NOMO-1 (cell line): ENCODE results near the gene FLNC.

Experiments
- DNase-seq, 2 experiments: peaks; one replicate each; lab custom pipeline; 2025; ENCODE audit not compliant: unreplicated experiment in 2 of 2; lab: John Stamatoyannopoulos, UW

Gene FLNC, protein sequence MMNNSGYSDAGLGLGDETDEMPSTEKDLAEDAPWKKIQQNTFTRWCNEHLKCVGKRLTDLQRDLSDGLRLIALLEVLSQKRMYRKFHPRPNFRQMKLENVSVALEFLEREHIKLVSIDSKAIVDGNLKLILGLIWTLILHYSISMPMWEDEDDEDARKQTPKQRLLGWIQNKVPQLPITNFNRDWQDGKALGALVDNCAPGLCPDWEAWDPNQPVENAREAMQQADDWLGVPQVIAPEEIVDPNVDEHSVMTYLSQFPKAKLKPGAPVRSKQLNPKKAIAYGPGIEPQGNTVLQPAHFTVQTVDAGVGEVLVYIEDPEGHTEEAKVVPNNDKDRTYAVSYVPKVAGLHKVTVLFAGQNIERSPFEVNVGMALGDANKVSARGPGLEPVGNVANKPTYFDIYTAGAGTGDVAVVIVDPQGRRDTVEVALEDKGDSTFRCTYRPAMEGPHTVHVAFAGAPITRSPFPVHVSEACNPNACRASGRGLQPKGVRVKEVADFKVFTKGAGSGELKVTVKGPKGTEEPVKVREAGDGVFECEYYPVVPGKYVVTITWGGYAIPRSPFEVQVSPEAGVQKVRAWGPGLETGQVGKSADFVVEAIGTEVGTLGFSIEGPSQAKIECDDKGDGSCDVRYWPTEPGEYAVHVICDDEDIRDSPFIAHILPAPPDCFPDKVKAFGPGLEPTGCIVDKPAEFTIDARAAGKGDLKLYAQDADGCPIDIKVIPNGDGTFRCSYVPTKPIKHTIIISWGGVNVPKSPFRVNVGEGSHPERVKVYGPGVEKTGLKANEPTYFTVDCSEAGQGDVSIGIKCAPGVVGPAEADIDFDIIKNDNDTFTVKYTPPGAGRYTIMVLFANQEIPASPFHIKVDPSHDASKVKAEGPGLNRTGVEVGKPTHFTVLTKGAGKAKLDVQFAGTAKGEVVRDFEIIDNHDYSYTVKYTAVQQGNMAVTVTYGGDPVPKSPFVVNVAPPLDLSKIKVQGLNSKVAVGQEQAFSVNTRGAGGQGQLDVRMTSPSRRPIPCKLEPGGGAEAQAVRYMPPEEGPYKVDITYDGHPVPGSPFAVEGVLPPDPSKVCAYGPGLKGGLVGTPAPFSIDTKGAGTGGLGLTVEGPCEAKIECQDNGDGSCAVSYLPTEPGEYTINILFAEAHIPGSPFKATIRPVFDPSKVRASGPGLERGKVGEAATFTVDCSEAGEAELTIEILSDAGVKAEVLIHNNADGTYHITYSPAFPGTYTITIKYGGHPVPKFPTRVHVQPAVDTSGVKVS (N-terminal part only)

DNA sequence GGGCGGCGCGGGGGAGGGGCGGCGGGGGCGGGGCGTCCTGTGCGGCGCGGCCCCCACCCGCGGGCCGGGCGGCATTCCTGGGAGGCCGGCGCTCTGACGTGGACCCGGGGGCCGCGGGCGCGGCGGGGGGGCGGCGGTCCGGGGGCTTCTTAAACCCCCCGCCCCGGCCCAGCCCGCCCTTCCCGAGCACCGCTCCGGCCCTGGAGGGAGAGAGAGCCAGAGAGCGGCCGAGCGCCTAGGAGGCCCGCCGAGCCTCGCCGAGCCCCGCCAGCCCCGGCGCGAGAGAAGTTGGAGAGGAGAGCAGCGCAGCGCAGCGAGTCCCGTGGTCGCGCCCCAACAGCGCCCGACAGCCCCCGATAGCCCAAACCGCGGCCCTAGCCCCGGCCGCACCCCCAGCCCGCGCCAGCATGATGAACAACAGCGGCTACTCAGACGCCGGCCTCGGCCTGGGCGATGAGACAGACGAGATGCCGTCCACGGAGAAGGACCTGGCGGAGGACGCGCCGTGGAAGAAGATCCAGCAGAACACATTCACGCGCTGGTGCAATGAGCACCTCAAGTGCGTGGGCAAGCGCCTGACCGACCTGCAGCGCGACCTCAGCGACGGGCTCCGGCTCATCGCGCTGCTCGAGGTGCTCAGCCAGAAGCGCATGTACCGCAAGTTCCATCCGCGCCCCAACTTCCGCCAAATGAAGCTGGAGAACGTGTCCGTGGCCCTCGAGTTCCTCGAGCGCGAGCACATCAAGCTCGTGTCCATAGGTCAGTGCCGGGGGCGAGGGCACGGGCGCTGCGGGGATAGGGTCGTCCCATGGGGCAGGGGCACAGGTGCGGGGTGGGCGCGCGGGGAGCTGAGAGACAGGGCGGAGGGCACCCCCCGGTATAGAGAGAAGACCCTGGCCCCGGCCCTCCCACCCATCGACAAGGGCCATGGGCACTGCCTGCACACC lies at the start of gene FLNC:
Gene FLNC (plus strand): TSS at position 176 of the 947 bp plus-strand sequence. CDS start 232 bp downstream, at position 408.
- DNase-seq, result peak; percentile 0 to 2

DNA sequence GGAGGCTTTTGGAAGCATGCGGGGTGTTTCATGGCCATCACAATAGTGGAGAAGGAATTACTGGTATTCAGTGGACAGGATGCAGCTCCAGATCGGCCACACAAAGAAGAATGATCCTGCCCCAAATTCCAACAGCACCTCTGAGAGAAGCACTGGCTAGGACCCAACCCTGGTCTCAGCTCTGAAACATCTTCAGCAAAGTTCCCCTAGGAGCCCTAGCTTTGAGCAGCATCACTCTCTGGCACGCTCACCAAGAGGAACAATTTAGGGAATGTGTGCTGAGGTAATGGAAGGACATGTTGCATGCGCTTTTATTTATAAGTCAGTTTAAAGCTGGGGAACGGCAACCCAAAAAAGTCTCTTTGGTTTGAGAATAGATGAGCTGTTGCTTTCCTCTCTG lies 49.1 kb upstream of the FLNC start:
- no peak for DNase-seq

DNA sequence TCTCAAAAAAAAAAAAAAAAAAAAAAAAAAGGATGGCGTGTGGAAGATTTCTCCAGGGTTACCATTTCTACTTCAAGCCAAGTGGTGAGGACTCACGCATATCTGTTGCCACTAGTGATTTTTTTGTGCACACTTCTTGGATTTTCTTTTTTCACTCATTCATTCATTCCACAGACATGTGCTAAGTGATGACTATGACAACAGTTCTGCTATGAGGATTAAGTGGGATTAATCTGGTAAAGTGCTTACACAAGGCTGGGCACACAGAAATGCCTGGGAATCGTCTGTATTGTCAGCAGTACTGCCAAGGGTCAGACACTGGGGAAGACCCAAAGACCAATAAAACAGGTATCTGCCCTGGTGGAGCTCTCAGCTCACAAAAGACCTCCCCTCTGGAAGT lies 48.4 kb upstream of the FLNC start:
- DNase-seq, result no peak

DNA sequence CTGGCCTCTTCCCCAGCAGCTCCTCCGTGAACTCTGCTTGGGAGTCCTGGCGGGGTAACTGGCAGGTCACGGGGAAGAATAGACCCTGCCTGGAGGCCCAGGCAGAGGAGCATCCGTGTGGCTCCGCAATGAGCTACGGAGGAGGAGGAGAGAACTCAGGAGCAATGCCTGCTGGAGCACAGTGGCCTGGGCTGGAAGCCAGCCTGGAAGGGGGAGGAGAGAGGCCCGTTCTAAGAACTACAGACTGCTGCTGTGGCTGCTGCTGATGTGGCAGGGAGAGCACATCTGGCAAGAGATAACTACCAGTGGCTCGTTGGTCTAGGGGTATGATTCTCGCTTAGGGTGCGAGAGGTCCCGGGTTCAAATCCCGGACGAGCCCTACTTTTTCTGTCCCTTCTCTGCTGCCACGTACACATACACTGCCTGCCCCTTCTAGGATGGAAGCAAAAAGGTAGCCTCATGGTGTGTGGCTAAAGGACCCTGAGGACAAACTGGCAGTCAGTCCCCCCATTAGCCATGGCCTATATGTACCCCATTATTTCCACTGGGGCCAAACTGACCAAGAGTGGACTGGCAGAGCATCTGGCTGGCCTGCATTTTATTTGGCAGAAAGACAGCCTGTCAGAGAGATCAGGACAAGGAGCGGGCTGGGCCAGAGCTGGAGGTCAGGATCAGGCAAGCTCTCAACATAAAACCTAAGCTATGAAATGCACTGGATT lies 46.9 kb upstream of the FLNC start:
- no peak for DNase-seq

DNA sequence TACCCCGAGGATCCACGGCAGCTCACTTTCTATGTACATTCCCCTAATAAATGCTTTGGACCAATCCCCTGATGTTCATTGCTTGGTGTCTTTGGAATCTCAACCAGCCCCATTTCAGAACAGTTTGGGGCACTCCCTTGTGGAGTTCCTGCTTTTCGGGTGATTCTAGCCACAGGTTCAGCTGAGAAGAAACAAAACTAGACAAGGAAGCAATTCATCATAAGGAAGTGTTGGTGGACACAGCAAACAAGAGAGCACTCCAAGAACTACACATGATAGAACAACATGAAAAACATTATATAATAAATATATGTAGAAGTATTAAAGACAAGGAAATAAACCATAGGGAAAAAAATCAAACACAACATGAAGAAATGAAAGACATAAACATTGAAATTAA lies 44.5 kb upstream of the FLNC start:
- DNase-seq, result no peak

DNA sequence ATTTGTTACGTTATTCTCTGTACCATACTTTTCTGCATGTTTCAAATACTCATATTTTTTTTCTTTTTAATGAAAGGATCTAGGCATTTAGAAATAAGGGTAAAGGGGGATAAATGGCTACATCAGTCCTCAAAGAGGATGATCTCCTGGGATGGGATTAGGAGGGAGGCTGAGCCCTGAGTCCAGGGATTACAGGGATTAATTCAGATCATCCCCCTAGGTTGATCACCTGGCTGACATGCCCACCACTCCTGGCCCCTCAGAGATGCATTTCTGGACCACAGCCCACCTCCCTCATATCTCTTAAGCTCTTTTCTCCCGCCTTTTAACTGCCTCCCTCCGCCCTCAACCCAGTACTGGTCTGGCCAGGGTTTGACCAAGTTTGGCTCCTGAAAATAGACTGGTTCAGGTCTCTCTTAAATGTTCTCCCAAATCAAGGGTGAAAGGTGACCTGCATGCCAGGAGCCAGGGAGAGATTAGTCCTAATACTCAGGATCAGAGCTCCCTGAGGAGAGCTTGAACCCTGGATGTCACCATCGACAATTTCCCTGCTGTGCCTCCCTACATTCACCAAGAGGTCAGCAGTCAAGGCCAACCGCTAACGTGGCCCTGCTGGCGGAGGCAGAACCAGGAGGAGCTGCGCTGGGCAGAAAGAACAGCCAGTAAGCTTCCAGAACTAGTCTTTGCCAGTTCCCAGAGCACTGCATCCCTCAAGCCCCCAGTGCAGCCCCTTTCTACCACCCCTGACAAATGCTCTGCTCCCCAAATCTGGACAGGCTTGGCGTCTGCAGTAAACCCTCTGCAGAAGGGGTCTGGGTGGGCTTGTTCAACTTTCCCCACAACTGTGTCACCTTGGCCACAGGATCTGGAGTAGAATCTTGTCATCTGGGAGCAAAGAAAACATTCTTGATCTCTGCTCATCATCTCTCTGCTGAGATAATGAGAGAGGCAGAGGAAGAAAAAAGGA lies 41.5 kb upstream of the FLNC start:
- DNase-seq, result no peak

DNA sequence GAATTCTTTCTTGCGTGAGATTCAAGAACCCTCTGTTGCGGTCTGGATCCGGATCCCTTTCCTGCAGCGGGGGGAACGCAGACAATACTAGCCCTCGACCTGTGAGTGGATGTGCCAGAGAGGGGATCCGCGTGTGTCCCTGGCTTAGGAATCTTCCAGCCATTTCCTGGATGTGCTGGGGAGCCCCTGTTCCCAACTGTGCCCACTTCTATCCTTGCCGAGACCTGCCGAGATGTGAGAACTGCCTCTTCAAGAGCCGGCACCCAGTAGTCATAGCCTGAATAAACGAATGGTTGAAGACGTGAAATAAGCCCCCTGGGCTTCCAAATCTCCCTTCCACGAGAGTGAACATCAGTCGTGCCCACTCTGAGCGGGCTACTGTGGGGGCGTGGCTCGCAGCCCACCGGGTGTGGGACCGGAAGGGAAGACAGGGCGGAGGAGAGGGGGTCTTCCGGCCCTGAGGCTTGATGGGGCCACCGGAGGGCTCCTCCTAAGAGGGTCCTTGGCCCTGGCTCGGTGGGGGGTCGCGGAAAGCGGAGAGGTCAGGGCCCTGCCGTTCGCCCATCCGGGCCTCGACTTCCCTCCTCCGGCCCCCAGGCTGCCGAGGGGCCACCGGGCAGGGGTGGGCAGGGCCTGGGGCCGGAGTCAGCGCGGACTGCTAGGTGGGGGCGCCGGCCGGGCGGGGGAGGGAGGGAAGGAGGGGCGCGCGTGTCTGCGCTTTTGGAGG lies 39.7 kb upstream of the FLNC start:
- DNase-seq, result no peak

DNA sequence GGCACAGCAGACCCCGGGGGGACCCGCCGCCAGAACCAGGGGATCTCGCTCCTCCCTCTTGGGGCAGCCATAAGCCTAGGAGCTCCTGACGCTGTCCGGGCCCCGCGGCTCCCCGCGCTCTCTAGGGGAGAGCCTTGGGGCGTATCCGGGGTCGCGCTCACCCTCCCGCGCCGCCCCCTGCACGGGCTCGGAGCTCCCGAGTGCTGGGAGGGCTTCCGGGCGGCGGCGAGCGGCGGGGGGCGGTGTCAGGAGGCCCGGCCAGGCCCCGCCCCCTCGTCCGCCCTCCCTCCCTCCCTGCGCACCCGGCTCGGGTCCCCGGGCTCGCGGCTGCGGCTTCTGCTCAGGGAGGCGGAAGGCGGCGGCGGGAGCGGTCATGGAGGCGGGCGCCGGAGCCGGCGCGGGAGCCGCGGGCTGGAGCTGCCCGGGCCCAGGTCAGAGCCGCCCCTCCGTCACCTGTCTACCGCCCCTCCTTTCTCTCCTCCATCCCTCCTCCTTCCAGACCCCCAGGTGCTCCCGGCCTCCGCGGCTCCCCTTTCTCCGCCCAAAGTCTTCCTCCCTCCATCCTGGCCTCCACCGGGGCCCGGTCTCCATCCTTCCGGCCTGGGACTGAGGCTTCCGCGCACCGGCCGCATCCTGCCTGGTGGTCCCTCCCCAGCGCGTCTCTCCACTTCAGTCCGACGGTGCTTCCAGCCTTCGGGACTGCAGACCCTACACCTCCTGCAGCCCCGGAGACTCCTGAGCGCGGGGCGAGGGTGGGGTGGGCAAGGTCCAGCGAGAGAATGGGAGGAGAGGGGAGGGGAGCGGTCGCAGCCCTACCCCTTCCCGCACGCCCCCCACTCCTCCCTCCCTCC lies 38.9 kb upstream of the FLNC start, which contains the start of gene CCDC136:
Gene CCDC136 (plus strand): TSS at position 848 of the 851 bp plus-strand sequence. CDS start 444 bp downstream, outside the sequence.
- peak; percentile 12 to 18 for DNase-seq

DNA sequence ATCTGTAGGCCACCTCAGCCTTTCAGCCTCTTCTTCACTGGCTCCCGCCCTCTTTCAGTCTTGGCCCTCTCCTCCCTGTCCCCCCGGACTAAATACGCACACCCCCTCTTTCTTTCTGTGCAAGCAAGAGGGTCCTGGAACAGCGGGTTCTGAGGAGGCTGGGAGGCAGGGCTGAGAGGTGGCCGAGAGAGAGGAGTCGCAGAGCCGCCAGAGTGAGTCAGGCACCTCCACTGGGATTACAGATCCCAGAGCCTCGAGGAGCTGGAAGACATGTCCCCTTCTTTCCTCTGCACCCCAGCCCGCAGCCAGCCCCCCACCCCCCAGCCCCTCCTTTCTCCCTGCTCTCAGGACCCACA lies 38.3 kb upstream of the FLNC start:
- no peak for DNase-seq

DNA sequence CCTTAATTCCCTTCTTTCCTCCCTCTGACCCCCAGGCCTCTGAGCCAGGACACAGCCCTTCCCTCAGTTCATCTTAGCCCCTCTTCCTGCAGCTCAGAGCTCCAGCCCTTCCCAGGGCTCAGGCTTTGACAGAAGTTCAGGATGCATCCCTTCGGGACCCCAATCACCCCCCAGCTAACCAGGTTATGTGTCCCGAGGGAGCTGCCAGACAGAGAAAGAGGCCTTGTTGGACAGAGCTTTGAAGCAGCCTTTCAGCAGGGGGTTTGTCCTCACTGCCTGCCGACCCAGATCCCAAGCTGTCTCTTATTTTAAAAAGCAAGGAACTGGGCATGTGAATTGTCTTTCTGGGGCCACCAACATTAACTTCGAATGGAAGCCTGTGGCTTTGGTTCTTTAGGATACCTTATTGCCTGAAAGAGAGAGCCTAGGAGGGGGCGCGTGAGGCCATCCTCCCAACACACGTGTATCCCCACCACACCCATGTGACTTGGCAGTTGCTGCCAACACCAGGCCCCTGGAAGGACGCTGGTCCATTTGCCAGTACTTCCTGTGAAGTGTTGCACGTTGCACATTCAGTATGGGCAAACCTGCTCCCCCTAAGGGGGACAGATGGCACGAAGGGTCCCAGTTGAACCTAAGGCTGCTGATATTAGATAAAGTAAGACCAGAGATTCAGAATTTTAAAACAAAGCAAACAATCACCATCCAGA lies 37.6 kb upstream of the FLNC start:
- DNase-seq, result no peak

DNA sequence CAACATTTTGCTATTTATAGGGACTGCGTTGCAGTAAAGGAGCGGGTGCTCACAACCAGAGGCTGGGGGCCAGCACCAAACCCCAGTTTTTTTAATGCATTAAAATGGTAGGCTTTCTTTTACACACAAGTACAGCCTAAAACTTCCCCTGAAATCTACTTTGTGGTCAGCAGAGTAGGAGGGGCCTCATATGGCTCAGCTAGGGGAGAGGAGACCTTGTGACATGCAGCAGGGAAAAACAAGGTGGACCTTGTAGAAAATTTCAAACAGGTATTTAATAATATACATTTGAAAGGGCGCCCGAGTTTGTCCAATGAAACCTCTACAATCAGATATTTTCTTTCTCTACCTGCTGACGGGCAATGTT lies 37.0 kb upstream of the FLNC start:
- DNase-seq, result no peak

DNA sequence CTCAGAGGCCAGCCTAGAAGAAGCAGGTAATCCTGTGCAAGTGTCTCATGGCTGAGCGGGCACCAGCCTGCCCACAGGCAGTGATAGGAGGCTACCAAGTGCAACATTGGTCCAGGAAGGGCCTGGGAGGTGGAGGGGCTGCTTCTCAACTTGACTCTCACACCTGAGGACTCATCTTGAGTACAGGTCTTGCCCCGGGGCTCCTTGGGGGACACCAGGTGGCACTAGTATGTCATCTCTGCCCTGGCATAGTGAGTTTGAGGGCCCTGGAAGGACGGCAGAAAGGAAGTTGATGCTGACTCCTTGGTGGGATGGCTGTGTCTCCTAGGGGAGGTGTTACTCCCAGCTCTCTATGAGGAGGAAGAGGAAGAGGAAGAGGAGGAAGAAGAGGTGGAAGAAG lies 36.2 kb upstream of the FLNC start:
- no peak for DNase-seq

DNA sequence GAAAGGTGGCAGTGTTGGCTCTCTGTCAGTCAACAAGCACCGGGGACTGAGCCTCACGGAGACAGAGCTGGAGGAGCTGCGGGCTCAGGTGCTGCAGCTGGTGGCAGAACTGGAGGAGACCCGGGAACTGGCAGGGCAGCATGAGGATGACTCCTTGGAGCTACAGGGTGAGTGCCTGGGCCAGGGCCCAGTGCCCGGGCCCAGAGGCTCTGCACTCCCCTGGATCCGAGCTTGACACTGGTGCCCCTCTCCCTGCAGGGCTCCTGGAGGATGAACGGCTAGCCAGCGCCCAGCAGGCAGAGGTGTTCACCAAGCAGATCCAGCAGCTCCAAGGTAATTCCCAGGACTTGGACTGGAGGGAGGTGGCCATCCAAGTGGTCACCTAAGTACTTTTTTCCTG lies 35.8 kb upstream of the FLNC start:
- DNase-seq, result no peak

DNA sequence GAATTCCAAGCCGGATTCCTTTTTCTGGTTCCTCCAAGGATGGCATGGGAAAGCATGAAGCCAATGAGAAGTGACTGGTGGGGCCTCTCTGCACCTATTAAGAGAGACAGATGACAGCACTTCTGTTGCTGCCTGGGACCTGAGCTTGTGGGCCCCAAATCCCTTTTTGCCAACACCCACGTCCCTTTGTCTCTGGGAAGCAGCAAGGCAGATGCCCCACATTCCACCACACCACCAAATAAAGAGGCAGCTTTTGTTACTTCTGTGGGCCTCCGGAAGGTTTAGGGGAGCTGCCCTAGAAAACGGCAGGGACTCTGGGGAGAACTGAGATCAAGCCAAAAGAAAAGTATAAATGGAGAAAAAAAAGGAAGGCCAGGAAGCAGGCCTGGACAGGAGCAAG lies 35.1 kb upstream of the FLNC start:
- DNase-seq, result no peak

DNA sequence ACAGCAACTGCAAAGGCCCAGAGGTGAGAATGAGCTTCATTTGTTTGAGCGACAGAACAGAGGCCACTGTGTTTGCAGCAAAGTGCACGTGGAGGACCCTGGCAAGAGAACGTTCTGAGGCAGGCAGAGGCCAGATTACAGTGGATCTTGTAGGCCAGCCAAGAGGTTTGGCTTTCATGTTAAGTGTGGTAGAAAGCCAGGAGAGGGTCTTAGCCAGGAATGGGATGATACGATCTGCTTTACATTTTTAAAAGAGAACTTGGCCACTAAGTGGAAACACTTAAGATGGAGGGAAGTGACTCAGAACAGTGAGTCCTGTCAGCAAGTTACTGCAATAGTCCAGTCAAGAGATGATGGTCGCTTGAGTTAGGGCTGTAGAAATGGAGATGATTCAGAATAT lies 33.9 kb upstream of the FLNC start:
- no peak for DNase-seq

DNA sequence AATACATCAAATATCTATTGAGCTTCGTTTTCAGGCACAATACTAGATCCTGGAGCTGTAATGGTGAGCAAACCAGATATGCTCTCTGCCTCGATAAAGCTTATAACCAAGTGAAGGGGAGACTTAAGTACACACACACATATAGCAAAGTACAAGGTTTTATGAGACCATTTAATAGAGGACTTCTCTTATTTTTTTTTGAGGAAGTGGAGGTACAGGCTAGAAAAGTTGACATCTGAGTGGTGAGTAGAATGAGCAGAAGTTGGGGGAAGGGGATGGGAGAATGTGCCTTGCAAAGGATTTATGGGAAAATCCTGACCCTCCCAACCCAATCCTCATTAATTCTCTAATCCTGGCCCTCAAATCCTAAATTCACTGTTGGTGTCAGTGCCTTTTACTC lies 30.8 kb upstream of the FLNC start:
- DNase-seq, result peak; percentile 0 to 28
